Dedifferentiated amniotic fluid mesenchymal stem cell (primary cell): ENCODE data around the gene SKI.

Experiments used
- DNase-seq: peaks from one replicate; pipeline ENCODE4 v3.0.0-alpha.2; 2016; ENCODE audit errors: extremely low spot score

Gene SKI

GRCh38 chr1:2274929-2275475 lies 46.9 kb downstream of the SKI start:
- DNase-seq = no peak

- no peak for DNase-seq
Observed at GRCh38 chr1:2275796-2276536, 47.8 kb downstream of the SKI start.

- no peak for DNase-seq
Observed at GRCh38 chr1:2276803-2277580, 48.9 kb downstream of the SKI start.

- no peak for DNase-seq
Observed at GRCh38 chr1:2277741-2278488, 49.8 kb downstream of the SKI start.

GRCh38 chr1:2278591-2279209 lies 50.6 kb downstream of the SKI start:
- no peak for DNase-seq

GRCh38 chr1:2279210-2279639 lies 51.1 kb downstream of the SKI start:
- no peak for DNase-seq

- DNase-seq = no peak
Observed at GRCh38 chr1:2279817-2280216, 51.7 kb downstream of the SKI start.

- DNase-seq = no peak
Observed at GRCh38 chr1:2282556-2283270, 54.6 kb downstream of the SKI start.

GRCh38 chr1:2283371-2283990 lies 55.4 kb downstream of the SKI start:
- DNase-seq = no peak

- no peak for DNase-seq
Observed at GRCh38 chr1:2283991-2284895, 56.1 kb downstream of the SKI start.

GRCh38 chr1:2284932-2285331 lies 56.8 kb downstream of the SKI start:
- DNase-seq = no peak

GRCh38 chr1:2286923-2287322 lies 58.8 kb downstream of the SKI start:
- DNase-seq = no peak

GRCh38 chr1:2287649-2288048 lies 59.5 kb downstream of the SKI start:
- no peak for DNase-seq

- DNase-seq = no peak
Observed at GRCh38 chr1:2288311-2288710, 60.2 kb downstream of the SKI start.

- DNase-seq = no peak
Observed at GRCh38 chr1:2288816-2289536, 60.9 kb downstream of the SKI start.

GRCh38 chr1:2289607-2290006 lies 61.5 kb downstream of the SKI start:
- no peak for DNase-seq

- DNase-seq = no peak
Observed at GRCh38 chr1:2290171-2290578, 62.1 kb downstream of the SKI start.

GRCh38 chr1:2290595-2291510 lies 62.7 kb downstream of the SKI start:
- DNase-seq = peak; percentile 91
